GM19463 (cell line): Measurements from ENCODE around the gene CDC42.
A peak's percentile ranks its signal among the peaks of the same experiment; 100 is the strongest.
"Not testable (repeated sequence)": the region's sequence is repeated elsewhere in the genome, so short reads cannot be mapped to it uniquely, and the experiment has no call there.

Experiments used
- ATAC-seq: cut with Tn5 transposase; IDR thresholded peaks from one replicate; pipeline ENCODE4 v1.9.1; 2021; ENCODE audit warnings: mild to moderate bottlenecking, moderate library complexity; ENCODE audit not compliant: unreplicated experiment

Gene CDC42

DNA sequence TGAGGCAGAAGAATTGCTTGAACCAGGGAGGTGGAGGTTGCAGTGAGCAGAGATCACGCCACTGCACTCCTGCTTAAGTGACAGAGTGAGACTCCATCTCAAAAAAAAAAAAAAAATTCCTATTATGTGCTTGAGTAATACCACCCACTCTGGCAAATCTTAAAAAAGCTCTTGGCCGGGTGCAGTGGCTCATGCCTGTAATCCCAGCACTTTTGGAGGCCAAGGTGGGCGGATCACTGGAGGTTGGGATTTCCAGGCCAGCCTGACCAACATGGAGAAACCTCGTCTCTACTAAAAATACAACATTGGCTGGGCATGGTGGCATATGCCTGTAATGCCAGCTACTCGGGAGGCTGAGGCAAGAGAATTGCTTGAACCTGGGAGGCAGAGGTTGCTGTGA, 17.7 kb upstream of the CDC42 start:
- ATAC-seq: not testable (repeated sequence)

- ATAC-seq: no peak
Measured at GRCh38 chr1:22037520-22037919, 15.0 kb upstream of the CDC42 start.

DNA sequence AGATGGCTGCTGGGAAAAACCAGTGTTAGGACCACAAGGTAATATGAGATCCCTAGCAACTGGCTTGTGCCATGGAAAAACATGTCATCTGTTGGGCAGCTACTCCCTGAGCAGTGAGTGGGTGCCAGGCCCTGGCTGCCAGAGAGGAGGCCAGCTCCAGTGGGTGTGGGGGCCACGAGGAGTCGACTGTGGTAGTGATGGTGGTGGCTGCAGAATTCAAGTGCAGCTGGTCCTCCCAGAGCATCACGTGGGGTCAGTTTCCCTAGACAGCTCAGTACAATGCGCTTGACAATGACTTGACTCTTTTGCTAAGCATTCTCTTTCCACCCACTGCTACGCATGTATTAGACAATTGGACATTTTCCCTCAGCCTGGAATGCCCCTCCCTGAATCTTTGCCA, 14.5 kb upstream of the CDC42 start:
- ATAC-seq: no peak

GRCh38 chr1:22039594-22040285, 12.8 kb upstream of the CDC42 start:
- peak; percentile 96 for ATAC-seq

- ATAC-seq: no peak
Measured at GRCh38 chr1:22040286-22040623, 12.3 kb upstream of the CDC42 start.

- ATAC-seq: no peak
Measured at GRCh38 chr1:22041505-22041904, 11.0 kb upstream of the CDC42 start.

DNA sequence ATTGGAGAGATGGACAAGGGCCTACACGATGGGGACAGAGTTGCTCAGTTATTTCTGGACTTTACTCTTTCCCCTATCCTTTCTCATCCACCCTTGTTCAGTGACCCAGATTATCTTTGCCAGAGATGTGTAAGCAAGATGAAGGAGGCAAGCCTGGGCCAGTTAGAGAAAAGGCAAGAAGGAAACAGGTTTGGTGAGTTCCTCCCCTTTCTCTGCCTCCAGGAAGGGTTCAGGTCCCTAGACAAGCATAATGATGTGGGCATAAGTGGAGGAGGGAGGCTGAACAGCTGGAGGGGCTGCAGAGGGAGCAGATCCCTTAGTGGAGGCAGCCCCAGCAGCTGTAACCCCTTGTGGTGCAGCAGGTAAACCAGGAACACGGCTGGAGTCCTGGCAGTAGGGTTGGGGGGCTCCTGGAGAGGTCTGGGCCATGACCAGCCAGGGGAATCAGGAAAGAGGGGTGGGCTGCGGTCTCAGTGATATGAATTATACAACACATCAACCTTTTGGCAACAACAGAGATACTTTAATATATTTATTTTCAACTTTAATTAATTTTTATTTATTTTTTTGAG, 9.2 kb upstream of the CDC42 start:
- ATAC-seq: no peak

DNA sequence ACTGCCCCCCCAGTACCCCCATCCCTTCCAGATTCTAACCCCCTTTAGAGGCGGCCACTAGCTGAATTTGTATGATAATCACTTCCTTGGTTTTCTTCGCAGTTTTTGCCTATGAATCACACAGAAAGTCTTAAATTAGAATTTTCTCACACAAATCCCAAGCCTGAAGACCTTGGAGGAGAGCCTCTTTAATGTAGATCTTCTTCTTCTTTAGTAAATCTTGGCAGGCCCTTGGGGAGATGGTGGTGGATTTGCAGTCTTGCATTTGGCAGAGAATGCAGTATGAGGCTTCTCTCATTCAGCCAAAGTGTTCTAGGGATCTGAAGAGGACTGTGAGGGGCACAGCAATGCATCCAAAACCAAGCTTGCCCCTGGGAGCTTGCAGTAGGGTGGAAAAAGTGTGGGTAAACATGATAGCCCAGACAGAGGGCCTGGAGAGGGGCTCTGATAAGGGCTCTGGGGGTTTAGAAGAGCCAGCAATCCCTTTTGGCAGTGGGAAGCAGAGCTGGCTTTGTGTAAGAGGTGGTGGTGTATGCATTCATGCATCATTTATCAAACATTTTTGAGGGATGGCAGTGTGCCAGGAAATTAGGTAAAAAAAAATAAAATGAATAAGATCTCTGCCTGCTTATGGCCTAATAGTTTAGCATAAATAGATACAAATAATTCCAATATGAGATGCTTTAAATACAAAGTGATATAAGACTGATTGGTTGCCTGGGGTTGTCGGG, 7.7 kb upstream of the CDC42 start:
- no peak for ATAC-seq

DNA sequence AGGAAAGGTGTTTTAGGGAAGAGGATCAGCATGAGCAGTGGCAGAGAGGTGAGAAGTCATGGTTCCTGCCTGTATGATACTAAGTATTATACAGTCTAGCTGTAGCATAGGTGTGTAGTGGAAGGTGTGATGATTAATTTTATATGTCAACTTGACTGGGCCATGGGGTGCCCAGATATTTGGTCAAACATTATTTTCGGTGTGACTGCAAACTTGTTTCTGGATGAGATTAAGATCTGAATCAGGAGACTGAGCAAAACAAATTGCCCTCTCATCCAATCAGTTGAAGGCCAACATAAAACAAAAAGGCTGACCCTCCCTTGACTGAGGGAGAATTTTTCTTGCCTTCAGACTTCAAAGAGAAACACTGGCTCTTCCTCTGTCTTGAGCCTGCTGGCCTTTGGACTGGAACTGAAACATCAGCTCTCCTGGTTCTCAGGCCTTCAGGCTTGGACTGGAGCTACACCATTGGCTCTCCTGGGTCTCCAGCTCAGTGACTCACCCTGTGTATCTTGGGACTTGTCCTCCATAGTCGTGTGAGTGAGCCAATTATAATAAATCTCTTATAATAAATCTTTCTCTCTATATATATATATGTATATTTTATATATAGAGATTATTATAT, 6.8 kb upstream of the CDC42 start:
- no peak for ATAC-seq

- ATAC-seq: no peak
Measured at GRCh38 chr1:22048351-22049192, 3.9 kb upstream of the CDC42 start.

DNA sequence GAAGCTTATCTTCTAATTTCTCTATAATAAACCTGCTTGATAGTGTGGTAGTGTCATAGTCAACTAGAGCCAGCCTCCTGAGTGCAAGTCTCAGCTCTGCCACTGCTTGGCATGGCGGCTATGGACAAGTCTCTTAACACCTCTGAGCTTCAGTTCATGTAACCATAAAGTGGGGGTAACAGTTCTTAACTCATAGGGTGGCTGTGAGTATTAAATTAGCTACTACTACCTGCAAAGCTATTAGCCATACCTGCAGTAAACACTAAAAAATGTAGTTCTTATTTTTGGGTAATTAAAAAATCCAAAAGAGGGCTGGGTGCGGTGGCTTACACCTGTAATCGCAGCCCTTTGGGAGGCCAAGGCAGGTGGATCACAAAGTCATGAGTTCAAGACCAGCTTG, 2.2 kb upstream of the CDC42 start:
- no peak for ATAC-seq

DNA sequence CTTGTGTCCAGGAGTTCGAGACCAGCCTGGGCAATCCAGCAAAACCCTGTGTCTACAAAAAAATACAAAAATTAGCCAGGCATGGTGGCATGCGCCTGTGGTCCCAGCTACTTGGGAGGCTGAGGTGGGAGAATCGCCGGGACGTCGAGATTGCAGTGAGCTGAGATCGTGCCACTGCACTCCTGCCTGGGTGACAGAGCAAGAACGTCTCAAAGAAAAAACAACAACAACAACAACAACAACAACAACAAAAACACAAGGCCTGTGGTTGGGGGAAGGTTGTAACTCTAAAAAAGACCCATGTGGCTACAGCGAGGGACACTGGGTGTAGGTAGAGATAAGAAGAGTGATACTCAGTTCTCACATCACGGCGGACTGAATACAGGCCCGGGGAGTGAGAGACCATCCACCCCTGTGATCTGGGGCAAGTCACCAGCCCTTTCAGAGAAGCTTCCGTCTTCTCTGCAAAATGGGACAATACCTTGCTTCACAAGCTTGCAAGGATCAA, 848 bp upstream of the CDC42 start:
- no peak for ATAC-seq

- peak; percentile 38 for ATAC-seq
Measured at GRCh38 chr1:22053017-22053860, 730 bp downstream of the CDC42 start.

DNA sequence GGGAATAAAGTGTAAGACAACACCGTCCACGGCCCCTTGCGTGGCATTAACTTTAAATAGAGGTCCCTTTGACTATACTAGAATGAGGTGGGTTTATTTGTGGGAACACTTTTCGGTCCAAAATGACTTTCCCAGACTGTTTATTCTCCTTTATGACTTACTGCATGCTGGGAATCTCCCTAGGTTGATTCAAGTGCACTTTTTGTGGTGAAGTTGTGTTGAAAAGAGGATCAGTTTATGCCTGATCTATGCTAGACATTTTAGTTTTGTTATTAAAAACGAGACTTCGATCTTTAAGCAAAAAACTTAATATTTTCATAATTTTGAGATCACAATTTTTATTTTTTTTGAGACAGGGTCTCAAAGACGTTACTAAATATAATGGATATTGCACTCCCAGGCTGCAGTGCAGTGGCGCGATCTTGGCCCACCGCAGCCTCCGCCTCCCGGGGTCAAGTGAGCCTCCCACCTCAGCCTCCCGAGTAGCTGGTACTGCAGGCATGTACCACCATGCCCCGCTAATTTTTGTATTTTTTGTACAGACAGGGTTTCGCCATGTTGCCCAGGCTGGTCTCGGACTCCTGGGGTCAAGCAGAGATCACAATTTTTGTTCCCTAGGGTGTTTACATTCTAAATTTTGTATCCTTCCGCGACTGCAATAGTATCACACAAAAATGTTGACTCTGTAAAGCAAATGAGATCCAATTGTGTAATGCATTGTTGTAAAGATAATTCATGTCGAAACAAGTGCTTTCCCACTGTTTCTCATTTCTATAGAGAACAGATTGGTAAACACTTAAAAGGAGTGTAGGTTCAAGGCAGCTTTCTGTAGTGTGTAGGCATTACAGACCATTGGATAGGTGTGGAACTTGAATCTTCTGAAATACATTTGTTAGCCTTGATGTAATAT, 1.6 kb downstream of the CDC42 start:
- ATAC-seq: no peak

GRCh38 chr1:22055463-22055862, 3.0 kb downstream of the CDC42 start:
- ATAC-seq: no peak

DNA sequence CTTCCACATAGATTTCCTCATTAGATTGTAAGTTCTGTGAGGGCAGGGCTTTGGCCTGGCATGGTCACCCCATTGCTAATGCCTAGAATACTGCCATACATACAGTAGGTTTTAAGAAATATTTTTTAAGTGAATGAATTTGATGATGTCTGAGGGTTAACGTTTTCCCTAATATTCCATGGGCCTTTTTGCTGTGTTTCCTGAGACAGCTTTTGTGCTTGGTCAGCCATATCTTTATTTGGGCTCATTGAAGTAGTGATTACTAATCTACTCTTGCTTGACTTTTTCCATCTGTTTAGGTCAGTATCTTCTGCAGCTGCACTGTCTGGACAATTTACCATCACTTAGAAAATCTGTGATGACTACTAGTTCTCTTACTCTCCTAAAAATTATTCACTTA, 3.5 kb downstream of the CDC42 start:
- ATAC-seq: no peak

DNA sequence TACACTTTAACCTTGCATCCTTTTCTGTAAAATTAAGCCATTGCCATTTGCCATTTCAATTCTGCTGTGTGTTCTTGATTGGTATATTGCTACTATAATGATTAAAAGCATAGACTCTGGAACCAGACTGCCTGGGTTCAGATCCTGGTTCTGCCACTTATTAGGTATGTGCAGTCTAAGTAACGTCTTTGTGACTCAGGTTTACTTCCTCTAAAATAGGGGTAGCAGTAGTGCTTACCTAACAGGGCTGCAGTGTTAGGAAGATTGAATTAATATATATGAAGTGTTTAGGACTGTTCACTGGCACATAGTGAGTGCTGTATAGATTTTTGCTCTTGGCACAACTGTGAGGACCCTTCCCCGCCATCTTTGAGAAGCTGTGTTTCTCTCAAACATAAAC, 4.4 kb downstream of the CDC42 start:
- no peak for ATAC-seq

DNA sequence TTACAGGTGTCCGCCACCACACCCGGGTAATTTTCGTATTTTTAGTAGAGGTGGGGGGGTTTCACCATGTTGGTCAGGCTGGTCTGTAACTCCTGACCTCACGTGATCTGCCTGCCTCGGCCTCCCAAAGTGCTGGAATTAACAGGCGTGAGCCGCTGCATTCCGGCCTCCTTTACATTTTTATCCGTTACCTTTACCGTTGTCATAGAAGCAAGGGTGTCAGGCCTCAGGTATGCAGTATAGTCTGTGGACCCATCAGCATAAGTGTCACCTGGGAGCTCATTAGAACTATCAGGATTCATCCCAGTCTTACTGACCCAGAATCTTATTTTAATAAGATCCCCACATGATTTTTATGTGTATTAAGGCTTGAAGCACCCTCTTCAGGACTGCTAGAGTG, 5.4 kb downstream of the CDC42 start:
- no peak for ATAC-seq
